ENCODE data around the gene ULK1. TPM values are rescaled to one million over a fixed set of nuclear protein-coding genes. Genes with fewer than 3 reads are reported as not detected.

ULK1 gene
- total and polyA plus RNA-seq, 4 donors, result 15.4 to 32.8 (median 22.8) TPM

- no peak for TF ChIP-seq CTCF (IDR thresholded peaks at IDR 0.05; ENCODE audit: control extremely low read depth, extremely low read depth)
- no peak for DNase-seq
Measured at GRCh38 chr12:131853832-131854797, 40.3 kb upstream of the ULK1 start.

GRCh38 chr12:131854861-131855476, 39.5 kb upstream of the ULK1 start:
- Histone ChIP-seq H3K27me3 (ENCODE audit: control insufficient read depth in 3 of 3, insufficient read depth in 3 of 3, low read length in 2 of 3) (peaks cover 0 to 3% (median 0%) of the 10 kb centered on the region in 3 donors), H3K36me3 (ENCODE audit: control insufficient read depth in 4 of 4, insufficient read depth in 4 of 4, low read length in 4 of 4) (no peaks in the 10 kb centered on the region), H3K9me3 (ENCODE audit: control insufficient read depth in 4 of 4, insufficient read depth in 3 of 4, low read length in 3 of 4) (no peaks in the 10 kb centered on the region), H3K4me3 (no peak overlapping the region), H3K9ac (ENCODE audit: insufficient read depth in 1 of 2, low read length in 2 of 2) (no peak overlapping the region), H3K4me1 (ENCODE audit: control insufficient read depth in 5 of 5, insufficient read depth in 5 of 5, low read length in 5 of 5) (no peaks in the 10 kb centered on the region), H3K27ac (ENCODE audit: low read depth in 1 of 2, low read length in 1 of 2) (no peak overlapping the region)
- no peak for TF ChIP-seq CTCF (IDR thresholded peaks at IDR 0.05; ENCODE audit: control extremely low read depth, extremely low read depth)
- DNase-seq (no peak), ATAC-seq (ENCODE audit: insufficient read depth, low FRiP score) (no peak)
- WGBS, 2 donors, result 81 to 83% methylated on average over 16 of the region's 16 CpGs

More at GRCh38 chr12:131853832-131854797, 40.3 kb upstream of the ULK1 start:
- no peaks in the 10 kb centered on the region for H3K4me1 ChIP-seq (ENCODE audit: control insufficient read depth in 5 of 5, insufficient read depth in 5 of 5, low read length in 5 of 5)
- peaks cover 0 to 3% (median 0%) of the 10 kb centered on the region in 3 donors for H3K27me3 ChIP-seq (ENCODE audit: control insufficient read depth in 3 of 3, insufficient read depth in 3 of 3, low read length in 2 of 3)
- H3K27ac ChIP-seq (ENCODE audit: low read depth in 1 of 2, low read length in 1 of 2), result no peak overlapping the region
- no peaks in the 10 kb centered on the region for H3K9me3 ChIP-seq (ENCODE audit: control insufficient read depth in 4 of 4, insufficient read depth in 3 of 4, low read length in 3 of 4)
- no peaks in the 10 kb centered on the region for H3K36me3 ChIP-seq (ENCODE audit: control insufficient read depth in 4 of 4, insufficient read depth in 4 of 4, low read length in 4 of 4)
- no peak for ATAC-seq (ENCODE audit: insufficient read depth, low FRiP score)
- H3K9ac ChIP-seq (ENCODE audit: insufficient read depth in 1 of 2, low read length in 2 of 2), result no peak overlapping the region
- H3K4me3 ChIP-seq, result no peak overlapping the region
- 82 to 94% methylated on average over 35 of the region's 35 CpGs for WGBS, 2 donors

GRCh38 chr12:131855521-131856142, 38.8 kb upstream of the ULK1 start:
- ATAC-seq (ENCODE audit: insufficient read depth, low FRiP score) (no peak), DNase-seq (no peak)
- TF ChIP-seq CTCF (IDR thresholded peaks at IDR 0.05; ENCODE audit: control extremely low read depth, extremely low read depth), result no peak
- Histone ChIP-seq H3K36me3 (ENCODE audit: control insufficient read depth in 4 of 4, insufficient read depth in 4 of 4, low read length in 4 of 4) (no peaks in the 10 kb centered on the region), H3K4me3 (no peak overlapping the region), H3K9me3 (ENCODE audit: control insufficient read depth in 4 of 4, insufficient read depth in 3 of 4, low read length in 3 of 4) (no peaks in the 10 kb centered on the region), H3K4me1 (ENCODE audit: control insufficient read depth in 5 of 5, insufficient read depth in 5 of 5, low read length in 5 of 5) (peaks cover 0 to 4% (median 0%) of the 10 kb centered on the region in 5 donors), H3K27ac (ENCODE audit: low read depth in 1 of 2, low read length in 1 of 2) (no peak overlapping the region), H3K27me3 (ENCODE audit: control insufficient read depth in 3 of 3, insufficient read depth in 3 of 3, low read length in 2 of 3) (peaks cover 0 to 3% (median 0%) of the 10 kb centered on the region in 3 donors), H3K9ac (ENCODE audit: insufficient read depth in 1 of 2, low read length in 2 of 2) (no peak overlapping the region)
- 54 to 61% methylated on average over 29 to 30 of the region's 30 CpGs for WGBS, 2 donors
